GM21825 (cell line): ENCODE data around the gene PCSK1N.
"Not testable (repeated sequence)": the region's sequence is repeated elsewhere in the genome, so short reads cannot be mapped to it uniquely, and the experiment has no call there.

Source experiments
- ATAC-seq: cut with Tn5 transposase; IDR thresholded peaks from one replicate; pipeline ENCODE4 v1.9.1; 2021; ENCODE audit warnings: mild to moderate bottlenecking, moderate library complexity; ENCODE audit not compliant: unreplicated experiment

The PCSK1N gene

GRCh38 chrX:48824066-48824465 is 11.3 kb downstream of the PCSK1N start:
- no peak for ATAC-seq

- ATAC-seq, result no peak
Measured at GRCh38 chrX:48823053-48823452, 12.4 kb downstream of the PCSK1N start.

DNA sequence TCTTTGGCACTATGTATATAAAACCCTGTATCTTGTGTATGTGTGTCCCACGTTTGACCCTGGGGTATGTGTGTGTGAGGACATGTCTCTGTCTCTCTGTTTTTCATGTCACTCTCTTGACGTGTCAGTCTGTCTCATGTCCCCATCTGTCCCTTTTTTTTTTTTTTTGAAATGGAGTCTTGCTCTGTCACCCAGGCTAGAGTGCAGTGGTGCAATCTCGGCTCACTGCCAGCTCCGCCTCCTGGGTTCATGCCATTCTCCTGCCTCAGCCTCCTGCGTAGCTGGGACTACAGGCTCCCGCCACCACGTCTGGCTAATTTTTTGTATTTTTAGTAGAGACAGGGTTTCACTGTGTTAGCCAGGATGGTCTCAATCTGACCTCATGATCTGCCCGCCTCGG is 16.0 kb downstream of the PCSK1N start:
- not testable (repeated sequence) for ATAC-seq

GRCh38 chrX:48818866-48819265 is 16.5 kb downstream of the PCSK1N start:
- ATAC-seq, result no peak

DNA sequence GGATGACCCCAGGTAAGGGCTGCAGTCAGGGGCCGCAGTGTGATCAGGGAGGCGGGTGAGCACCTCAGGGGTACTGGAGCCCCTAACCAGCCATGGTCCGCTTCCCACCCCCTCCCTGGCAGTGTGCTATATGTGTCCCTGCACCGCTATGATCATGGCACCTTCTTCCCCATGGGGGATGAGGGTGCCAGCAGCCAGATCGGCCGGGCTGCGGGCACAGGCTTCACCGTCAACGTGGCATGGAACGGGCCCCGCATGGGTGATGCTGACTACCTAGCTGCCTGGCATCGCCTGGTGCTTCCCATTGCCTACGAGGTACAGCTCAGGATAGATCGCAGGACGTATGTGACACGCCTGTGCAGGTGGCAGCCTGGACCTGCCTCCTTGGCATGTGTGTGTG is 17.3 kb downstream of the PCSK1N start:
- no peak for ATAC-seq

GRCh38 chrX:48816014-48816810 is 19.2 kb downstream of the PCSK1N start:
- no peak for ATAC-seq

DNA sequence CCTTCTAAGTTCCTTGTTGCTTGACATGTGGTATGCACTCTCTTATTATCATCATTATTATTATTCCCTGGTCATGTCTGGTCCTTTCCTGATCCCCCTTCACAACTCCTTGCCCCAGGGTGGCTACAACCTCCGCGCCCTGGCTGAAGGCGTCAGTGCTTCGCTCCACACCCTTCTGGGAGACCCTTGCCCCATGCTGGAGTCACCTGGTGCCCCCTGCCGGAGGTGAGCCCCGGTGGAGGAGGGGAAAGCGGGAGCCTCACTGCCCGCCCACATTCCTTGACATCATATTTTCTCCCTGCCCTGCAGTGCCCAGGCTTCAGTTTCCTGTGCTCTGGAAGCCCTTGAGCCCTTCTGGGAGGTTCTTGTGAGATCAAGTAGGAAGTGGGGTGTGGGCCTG is 20.1 kb downstream of the PCSK1N start:
- ATAC-seq, result no peak

DNA sequence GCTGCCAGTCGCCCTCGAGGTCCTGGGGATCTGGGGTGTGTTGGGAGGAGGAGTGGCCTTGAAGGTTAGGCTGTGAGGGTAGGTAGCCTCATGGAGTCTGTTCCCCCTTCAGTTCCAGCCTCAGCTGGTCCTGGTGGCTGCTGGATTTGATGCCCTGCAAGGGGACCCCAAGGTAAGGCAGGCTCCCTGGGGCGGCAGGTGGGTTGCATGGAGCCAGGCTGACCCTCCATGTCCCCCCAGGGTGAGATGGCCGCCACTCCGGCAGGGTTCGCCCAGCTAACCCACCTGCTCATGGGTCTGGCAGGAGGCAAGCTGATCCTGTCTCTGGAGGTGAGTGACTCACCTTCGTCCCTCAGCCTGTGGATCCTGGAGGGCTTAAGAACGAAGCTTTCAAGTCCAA is 20.7 kb downstream of the PCSK1N start:
- ATAC-seq, result no peak

DNA sequence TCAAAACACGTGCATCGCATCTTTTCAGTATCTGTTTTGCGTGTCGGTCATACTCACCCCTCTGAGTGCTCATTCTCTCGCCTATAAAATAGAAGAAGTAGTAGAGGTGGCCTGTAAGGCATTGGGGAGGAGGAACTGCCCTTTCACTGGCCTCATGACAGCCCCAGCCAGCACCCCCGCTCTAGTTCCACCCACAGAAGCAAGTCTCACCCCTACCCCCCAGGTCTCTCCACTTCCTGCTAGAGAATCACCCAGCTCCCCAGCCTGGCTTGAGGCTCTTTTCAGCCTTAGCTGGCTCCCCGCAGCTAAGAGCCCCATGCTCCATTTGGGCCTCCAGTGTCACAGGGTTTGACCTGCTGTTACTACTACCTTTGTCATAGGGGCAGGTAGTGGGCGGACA is 21.8 kb downstream of the PCSK1N start:
- no peak for ATAC-seq

- ATAC-seq, result no peak
Measured at GRCh38 chrX:48806081-48806480, 29.3 kb downstream of the PCSK1N start.

- ATAC-seq, result no peak
Measured at GRCh38 chrX:48802905-48803200, 32.6 kb downstream of the PCSK1N start.

- ATAC-seq, result peak; percentile 38
Measured at GRCh38 chrX:48802089-48802904, 33.1 kb downstream of the PCSK1N start.

DNA sequence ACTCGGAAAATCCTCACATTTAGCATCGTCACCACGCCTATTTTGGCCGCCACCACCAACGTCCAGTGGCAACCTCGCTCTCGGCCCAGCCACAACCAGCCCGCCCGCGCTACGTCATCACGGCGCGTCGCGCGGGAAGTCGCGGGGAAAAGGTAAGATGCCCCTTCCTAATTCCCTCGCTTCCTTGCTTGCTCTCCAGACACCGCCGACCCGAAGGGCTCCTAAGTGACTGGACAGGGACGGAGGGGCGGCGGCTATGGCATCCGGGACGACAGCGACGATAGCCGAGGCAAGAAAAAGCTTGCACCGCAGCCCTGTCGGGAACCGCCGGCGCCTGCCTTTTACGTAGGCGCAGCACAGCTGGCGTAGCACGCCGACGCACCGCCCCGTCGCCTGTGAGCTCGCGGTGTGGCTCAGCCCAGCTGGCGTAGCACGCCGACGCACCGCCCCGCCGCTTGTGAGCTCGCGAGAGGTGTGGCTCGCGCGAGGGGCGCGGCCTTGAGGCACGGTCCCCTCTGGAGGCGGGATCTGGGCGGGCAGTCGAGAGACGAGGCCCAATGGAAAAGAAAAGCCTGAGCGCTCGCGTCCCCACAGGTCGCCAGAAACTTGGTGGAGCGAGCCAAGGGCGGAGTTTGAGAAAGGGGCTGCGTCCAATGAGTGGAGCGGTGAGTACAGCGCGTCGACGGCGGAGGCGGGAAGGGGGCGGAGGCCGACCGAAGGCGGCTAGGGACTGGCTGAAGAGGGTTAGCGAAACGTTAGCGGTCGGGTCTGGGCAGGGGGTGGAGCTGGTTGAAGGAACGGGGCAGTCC is 33.9 kb downstream of the PCSK1N start, which contains the start of gene HDAC6:
TSS of gene HDAC6 (plus strand) at position 788 of the 809 bp plus-strand sequence. CDS start 626 bp downstream, outside the sequence.
- ATAC-seq, result peak; percentile 83

- no peak for ATAC-seq
Measured at GRCh38 chrX:48800574-48801279, 34.7 kb downstream of the PCSK1N start.

DNA sequence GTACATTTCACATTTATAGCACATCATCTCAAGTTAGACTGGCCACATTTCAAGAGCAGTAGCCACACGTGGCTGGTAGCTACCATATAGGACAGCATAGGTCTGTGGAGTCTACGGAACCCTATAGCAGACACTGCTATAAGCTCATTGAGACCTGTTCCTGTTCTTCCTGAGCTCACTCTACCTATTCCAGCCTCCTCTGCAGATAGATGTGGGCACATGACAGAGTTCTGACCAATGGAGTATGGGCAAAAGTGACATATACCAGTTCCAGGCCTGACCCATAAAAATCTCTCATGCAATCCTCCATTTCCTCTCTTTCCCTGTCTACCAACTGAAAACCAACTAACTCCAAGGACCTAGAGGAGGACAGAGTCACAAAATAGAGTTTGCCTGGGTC is 37.1 kb downstream of the PCSK1N start:
- ATAC-seq, result no peak

DNA sequence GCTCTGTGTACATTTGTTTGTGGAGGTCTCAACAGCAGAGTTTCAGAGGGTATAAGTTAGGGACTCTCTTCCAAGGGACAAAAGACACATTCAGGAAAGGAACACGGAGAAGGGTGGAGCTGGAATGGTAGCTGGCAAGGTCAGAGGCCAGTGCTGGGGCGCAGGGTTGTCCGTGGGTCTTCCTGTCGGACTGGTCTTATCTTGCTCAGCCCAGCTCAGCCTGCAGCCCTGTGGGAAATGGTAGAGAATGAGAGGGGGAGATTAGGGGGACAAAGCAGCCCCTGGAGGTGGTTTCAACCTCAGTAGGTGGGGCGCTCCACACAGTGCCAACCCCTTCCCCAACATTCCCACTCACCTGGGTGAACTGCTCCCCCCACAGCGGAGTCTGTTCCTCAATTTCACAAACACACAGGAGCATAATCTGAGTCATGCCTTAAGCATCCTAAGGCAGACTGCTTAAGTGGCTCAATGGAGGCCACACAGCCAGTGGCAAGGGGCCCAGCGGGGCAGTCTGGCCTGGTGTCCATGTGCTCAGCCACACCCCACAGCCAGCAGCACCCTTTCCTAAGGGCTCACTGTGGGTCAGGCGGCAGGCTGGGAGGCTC is 40.4 kb downstream of the PCSK1N start:
- ATAC-seq, result no peak

DNA sequence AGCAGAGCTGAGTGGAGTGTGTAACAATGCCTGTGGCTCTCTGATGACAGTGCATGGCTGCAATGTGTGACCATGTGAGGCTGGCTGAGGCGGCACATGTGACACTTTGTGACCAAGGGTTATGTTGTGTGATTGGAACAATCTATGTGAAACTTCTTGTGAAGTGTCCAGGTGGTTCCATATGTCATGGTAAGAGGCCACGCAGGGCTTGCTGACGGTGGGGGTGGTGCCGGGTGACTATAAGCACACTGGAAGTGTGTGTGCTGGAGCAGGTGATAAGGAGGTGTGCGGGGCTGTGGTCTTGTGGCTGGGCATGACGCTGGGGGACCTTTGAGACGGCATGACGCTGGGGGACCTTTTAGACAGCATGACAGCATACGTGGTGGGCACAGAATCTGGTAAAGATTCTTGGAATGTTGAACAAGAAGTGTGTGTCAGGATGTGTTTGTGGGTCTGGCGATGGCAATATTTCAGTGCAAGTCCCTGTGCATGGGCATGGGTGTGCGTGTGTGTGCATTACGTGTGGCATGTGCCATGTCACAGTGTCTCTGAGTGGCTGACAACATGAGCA is 41.0 kb downstream of the PCSK1N start:
- ATAC-seq, result no peak

GRCh38 chrX:48793935-48794334 is 41.5 kb downstream of the PCSK1N start:
- ATAC-seq, result no peak

DNA sequence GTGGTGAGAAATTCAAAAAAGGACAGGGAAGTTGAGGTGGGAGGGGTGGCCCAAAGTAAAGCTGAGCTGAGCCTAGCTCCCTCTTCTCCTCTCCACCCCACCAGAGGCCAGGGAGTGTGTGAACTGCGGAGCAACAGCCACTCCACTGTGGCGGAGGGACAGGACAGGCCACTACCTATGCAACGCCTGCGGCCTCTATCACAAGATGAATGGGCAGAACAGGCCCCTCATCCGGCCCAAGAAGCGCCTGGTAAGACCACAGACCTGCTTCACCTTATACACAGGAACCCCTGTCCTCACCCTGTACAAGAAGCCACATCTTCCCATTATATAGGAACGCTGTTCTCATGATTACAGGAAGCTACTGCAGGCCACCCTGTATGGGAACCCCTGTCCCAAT is 43.2 kb downstream of the PCSK1N start:
- ATAC-seq, result no peak
